RWPE2 (cell line): ENCODE results near the gene PPP1R12A.

ENCODE experiments used
- ATAC-seq: fragments of 200-7000 bp; cut with Tn5 transposase; 3 replicates; pipeline ENCODE4 v1.9.1; 2021; ENCODE audit warnings: low read depth
- DNase-seq: peaks from one replicate; pipeline ENCODE4 v3.0.0-alpha.2; 2020; ENCODE audit warnings: low spot score
- H3K27ac ChIP-seq: fragments of 450-650 bp; 2 replicates; pipeline ENCODE4 v1.5.1; 2017; ENCODE audit warnings: mild to moderate bottlenecking; ENCODE audit not compliant: poor library complexity, severe bottlenecking
- H3K27me3 ChIP-seq: fragments of 250-450 bp; sonication (Bioruptor Pico); 2 replicates; pipeline ENCODE4 v1.5.1; 2021; ENCODE audit warnings: mild to moderate bottlenecking, moderate library complexity; ENCODE audit not compliant: insufficient read depth, poor library complexity, severe bottlenecking
- H3K36me3 ChIP-seq: fragments of 250-450 bp; sonication (Bioruptor Pico); 2 replicates; pipeline ENCODE4 v1.5.1; 2020; ENCODE audit warnings: low read depth, mild to moderate bottlenecking, moderate library complexity
- H3K4me1 ChIP-seq: fragments of 250-450 bp; sonication (Bioruptor Pico); 2 replicates; pipeline ENCODE4 v1.5.1; 2021; ENCODE audit warnings: mild to moderate bottlenecking, moderate library complexity; ENCODE audit not compliant: insufficient read depth, poor library complexity, severe bottlenecking
- H3K4me3 ChIP-seq: fragments of 250-450 bp; sonication (Bioruptor Pico); 2 replicates; pipeline ENCODE4 v1.5.1; 2021; ENCODE audit warnings: mild to moderate bottlenecking, moderate library complexity; ENCODE audit not compliant: severe bottlenecking
- H3K9me3 ChIP-seq: fragments of 250-450 bp; sonication (Bioruptor Pico); 2 replicates; pipeline ENCODE4 v1.5.1; 2021; ENCODE audit warnings: mild to moderate bottlenecking, moderate library complexity; ENCODE audit not compliant: severe bottlenecking
- CTCF ChIP-seq: fragments of 450-650 bp; IDR thresholded peaks from one replicate; pipeline ENCODE4 v1.5.1; 2017; ENCODE audit warnings: mild to moderate bottlenecking, moderate library complexity; ENCODE audit not compliant: poor library complexity, severe bottlenecking

PPP1R12A gene

GRCh38 chr12:79844693-79845092 is 90.2 kb downstream of the PPP1R12A start:
- no peak for TF ChIP-seq CTCF

GRCh38 chr12:79843978-79844377 is 90.9 kb downstream of the PPP1R12A start:
- peaks cover 37% of the 10 kb centered on the region for H3K36me3 ChIP-seq
- H3K4me3 ChIP-seq = no peak overlapping the region
- no peak for TF ChIP-seq CTCF
- H3K27ac ChIP-seq = peak overlapping the region; percentile 35
- H3K9me3 ChIP-seq = peaks cover 2% of the 10 kb centered on the region
- no peak for DNase-seq
- no peak for ATAC-seq
- H3K4me1 ChIP-seq = peaks cover 20% of the 10 kb centered on the region
- no peaks in the 10 kb centered on the region for H3K27me3 ChIP-seq

More at GRCh38 chr12:79844693-79845092, 90.2 kb downstream of the PPP1R12A start:
- Histone ChIP-seq H3K36me3 (peaks cover 30% of the 10 kb centered on the region), H3K4me1 (peaks cover 20% of the 10 kb centered on the region), H3K4me3 (no peak overlapping the region), H3K27me3 (no peaks in the 10 kb centered on the region), H3K9me3 (no peaks in the 10 kb centered on the region), H3K27ac (peak overlapping the region; percentile 35)
- ATAC-seq (peak; percentile 95), DNase-seq (no peak)

- peaks cover 38% of the 10 kb centered on the region for H3K36me3 ChIP-seq
- DNase-seq = no peak
- H3K4me1 ChIP-seq = peaks cover 11% of the 10 kb centered on the region
- ATAC-seq = no peak
- H3K27me3 ChIP-seq = no peaks in the 10 kb centered on the region
- H3K4me3 ChIP-seq = no peak overlapping the region
- no peak for TF ChIP-seq CTCF
- peaks cover 8% of the 10 kb centered on the region for H3K9me3 ChIP-seq
- no peak overlapping the region for H3K27ac ChIP-seq
Measured at GRCh38 chr12:79842630-79843029, 92.3 kb downstream of the PPP1R12A start.

GRCh38 chr12:79841878-79842265 is 93.0 kb downstream of the PPP1R12A start:
- H3K4me3 ChIP-seq = no peak overlapping the region
- peaks cover 11% of the 10 kb centered on the region for H3K4me1 ChIP-seq
- ATAC-seq = no peak
- no peak overlapping the region for H3K27ac ChIP-seq
- H3K27me3 ChIP-seq = no peaks in the 10 kb centered on the region
- DNase-seq = no peak
- peaks cover 8% of the 10 kb centered on the region for H3K9me3 ChIP-seq
- no peak for TF ChIP-seq CTCF
- H3K36me3 ChIP-seq = peaks cover 38% of the 10 kb centered on the region

GRCh38 chr12:79841248-79841877 is 93.5 kb downstream of the PPP1R12A start:
- ATAC-seq = no peak
- peaks cover 38% of the 10 kb centered on the region for H3K36me3 ChIP-seq

More at GRCh38 chr12:79841248-79841877, 93.5 kb downstream of the PPP1R12A start:
- Histone ChIP-seq H3K27me3 (no peaks in the 10 kb centered on the region), H3K4me1 (peaks cover 11% of the 10 kb centered on the region), H3K9me3 (peaks cover 8% of the 10 kb centered on the region), H3K4me3 (no peak overlapping the region), H3K27ac (no peak overlapping the region)
- DNase-seq = no peak
- no peak for TF ChIP-seq CTCF
